ENCODE results near the gene CIROP. TPM values are rescaled to one million over a fixed set of nuclear protein-coding genes. Genes with fewer than 3 reads are reported as not detected.
"Not testable (repeated sequence)": the region's sequence is repeated elsewhere in the genome, so short reads cannot be mapped to it uniquely, and the experiment has no call there.

Gene CIROP
- total and polyA plus RNA-seq, 4 donors = 0.06 to 0.61 (median 0.10) TPM

- H3K27me3 ChIP-seq (ENCODE audit: control insufficient read depth, insufficient read depth, low read length) = peaks cover 2% of the 10 kb centered on the region
- no peaks in the 10 kb centered on the region for H3K9me3 ChIP-seq (ENCODE audit: control insufficient read depth, insufficient read depth, low read length)
- no peak for DNase-seq (ENCODE audit: low read depth in 4 of 6, low spot score in 6 of 6)
- no peak overlapping the region for H3K4me3 ChIP-seq (ENCODE audit: low read depth, low read length)
- no peak overlapping the region for H3K27ac ChIP-seq (ENCODE audit: low read depth, low read length)
- 89% methylated on average over 3 of the region's 5 CpGs for WGBS (ENCODE audit: insufficient coverage)
- no peaks in the 10 kb centered on the region for H3K36me3 ChIP-seq (ENCODE audit: control insufficient read depth, insufficient read depth, low read length)
- peaks cover 2% of the 10 kb centered on the region for H3K4me1 ChIP-seq (ENCODE audit: control insufficient read depth, insufficient read depth, low read length)
These were observed 11.1 kb upstream of the CIROP start for GRCh38 chr14:23115918-23116317.

- Histone ChIP-seq H3K27me3 (ENCODE audit: control insufficient read depth, insufficient read depth, low read length) (peaks cover 4% of the 10 kb centered on the region), H3K4me1 (ENCODE audit: control insufficient read depth, insufficient read depth, low read length) (no peaks in the 10 kb centered on the region), H3K4me3 (ENCODE audit: low read depth, low read length) (no peak overlapping the region), H3K36me3 (ENCODE audit: control insufficient read depth, insufficient read depth, low read length) (no peaks in the 10 kb centered on the region), H3K9me3 (ENCODE audit: control insufficient read depth, insufficient read depth, low read length) (no peaks in the 10 kb centered on the region), H3K27ac (ENCODE audit: low read depth, low read length) (no peak overlapping the region)
- 86% methylated on average over 8 of the region's 10 CpGs for WGBS (ENCODE audit: insufficient coverage)
- peak in 1 of 6 donors; percentile 22 for DNase-seq (ENCODE audit: low read depth in 4 of 6, low spot score in 6 of 6)
These were observed 10.4 kb upstream of the CIROP start for GRCh38 chr14:23115039-23115731.

- Histone ChIP-seq H3K4me1 (ENCODE audit: control insufficient read depth, insufficient read depth, low read length) (no peaks in the 10 kb centered on the region), H3K9me3 (ENCODE audit: control insufficient read depth, insufficient read depth, low read length) (no peaks in the 10 kb centered on the region), H3K27me3 (ENCODE audit: control insufficient read depth, insufficient read depth, low read length) (peaks cover 4% of the 10 kb centered on the region), H3K4me3 (ENCODE audit: low read depth, low read length) (no peak overlapping the region), H3K27ac (ENCODE audit: low read depth, low read length) (no peak overlapping the region), H3K36me3 (ENCODE audit: control insufficient read depth, insufficient read depth, low read length) (no peaks in the 10 kb centered on the region)
- WGBS (ENCODE audit: insufficient coverage) = no CpG with 5 or more reads among the region's 4 CpGs
- no peak for DNase-seq (ENCODE audit: low read depth in 4 of 6, low spot score in 6 of 6)
These were observed 9.9 kb upstream of the CIROP start for GRCh38 chr14:23114669-23115038.

GRCh38 chr14:23114120-23114458, 9.3 kb upstream of the CIROP start:
- peaks cover 4% of the 10 kb centered on the region for H3K27me3 ChIP-seq (ENCODE audit: control insufficient read depth, insufficient read depth, low read length)
- DNase-seq (ENCODE audit: low read depth in 4 of 6, low spot score in 6 of 6) = no peak
- no peak overlapping the region for H3K4me3 ChIP-seq (ENCODE audit: low read depth, low read length)
- no peaks in the 10 kb centered on the region for H3K9me3 ChIP-seq (ENCODE audit: control insufficient read depth, insufficient read depth, low read length)
- no peaks in the 10 kb centered on the region for H3K4me1 ChIP-seq (ENCODE audit: control insufficient read depth, insufficient read depth, low read length)
- no peaks in the 10 kb centered on the region for H3K36me3 ChIP-seq (ENCODE audit: control insufficient read depth, insufficient read depth, low read length)
- 68% methylated on average over 4 of the region's 5 CpGs for WGBS (ENCODE audit: insufficient coverage)
- H3K27ac ChIP-seq (ENCODE audit: low read depth, low read length) = no peak overlapping the region

GRCh38 chr14:23113431-23114119, 8.8 kb upstream of the CIROP start:
- Histone ChIP-seq H3K4me3 (ENCODE audit: low read depth, low read length) (no peak overlapping the region), H3K36me3 (ENCODE audit: control insufficient read depth, insufficient read depth, low read length) (no peaks in the 10 kb centered on the region), H3K4me1 (ENCODE audit: control insufficient read depth, insufficient read depth, low read length) (no peaks in the 10 kb centered on the region), H3K9me3 (ENCODE audit: control insufficient read depth, insufficient read depth, low read length) (no peaks in the 10 kb centered on the region), H3K27me3 (ENCODE audit: control insufficient read depth, insufficient read depth, low read length) (peaks cover 4% of the 10 kb centered on the region), H3K27ac (ENCODE audit: low read depth, low read length) (no peak overlapping the region)
- WGBS (ENCODE audit: insufficient coverage) = 100% methylated on average over 1 of the region's 10 CpGs
- no peak for DNase-seq (ENCODE audit: low read depth in 4 of 6, low spot score in 6 of 6)

GRCh38 chr14:23112359-23113178, 7.8 kb upstream of the CIROP start:
- H3K36me3 ChIP-seq (ENCODE audit: control insufficient read depth, insufficient read depth, low read length) = no peaks in the 10 kb centered on the region
- no peak overlapping the region for H3K4me3 ChIP-seq (ENCODE audit: low read depth, low read length)
- no peaks in the 10 kb centered on the region for H3K4me1 ChIP-seq (ENCODE audit: control insufficient read depth, insufficient read depth, low read length)
- H3K27ac ChIP-seq (ENCODE audit: low read depth, low read length) = no peak overlapping the region
- no peak for DNase-seq (ENCODE audit: low read depth in 4 of 6, low spot score in 6 of 6)
- H3K27me3 ChIP-seq (ENCODE audit: control insufficient read depth, insufficient read depth, low read length) = peaks cover 4% of the 10 kb centered on the region
- 59% methylated on average over 10 of the region's 12 CpGs for WGBS (ENCODE audit: insufficient coverage)
- no peaks in the 10 kb centered on the region for H3K9me3 ChIP-seq (ENCODE audit: control insufficient read depth, insufficient read depth, low read length)

- WGBS (ENCODE audit: insufficient coverage) = 91% methylated on average over 3 of the region's 5 CpGs
- no peak overlapping the region for H3K27ac ChIP-seq (ENCODE audit: low read depth, low read length)
- no peak for DNase-seq (ENCODE audit: low read depth in 4 of 6, low spot score in 6 of 6)
- peaks cover 4% of the 10 kb centered on the region for H3K27me3 ChIP-seq (ENCODE audit: control insufficient read depth, insufficient read depth, low read length)
- H3K36me3 ChIP-seq (ENCODE audit: control insufficient read depth, insufficient read depth, low read length) = no peaks in the 10 kb centered on the region
- H3K9me3 ChIP-seq (ENCODE audit: control insufficient read depth, insufficient read depth, low read length) = no peaks in the 10 kb centered on the region
- H3K4me3 ChIP-seq (ENCODE audit: low read depth, low read length) = no peak overlapping the region
- no peaks in the 10 kb centered on the region for H3K4me1 ChIP-seq (ENCODE audit: control insufficient read depth, insufficient read depth, low read length)
These were observed 6.0 kb upstream of the CIROP start for GRCh38 chr14:23110579-23111365.

- no peak for DNase-seq (ENCODE audit: low read depth in 4 of 6, low spot score in 6 of 6)
- no peaks in the 10 kb centered on the region for H3K4me1 ChIP-seq (ENCODE audit: control insufficient read depth, insufficient read depth, low read length)
- H3K9me3 ChIP-seq (ENCODE audit: control insufficient read depth, insufficient read depth, low read length) = no peaks in the 10 kb centered on the region
- H3K27me3 ChIP-seq (ENCODE audit: control insufficient read depth, insufficient read depth, low read length) = peaks cover 4% of the 10 kb centered on the region
- no peak overlapping the region for H3K4me3 ChIP-seq (ENCODE audit: low read depth, low read length)
- H3K36me3 ChIP-seq (ENCODE audit: control insufficient read depth, insufficient read depth, low read length) = no peaks in the 10 kb centered on the region
- WGBS (ENCODE audit: insufficient coverage) = no CpG with 5 or more reads among the region's 1 CpG
- H3K27ac ChIP-seq (ENCODE audit: low read depth, low read length) = no peak overlapping the region
These were observed 5.0 kb upstream of the CIROP start for GRCh38 chr14:23109769-23110168.

- H3K9me3 ChIP-seq (ENCODE audit: control insufficient read depth, insufficient read depth, low read length); H3K27ac ChIP-seq (ENCODE audit: low read depth, low read length); H3K27me3 ChIP-seq (ENCODE audit: control insufficient read depth, insufficient read depth, low read length); H3K36me3 ChIP-seq (ENCODE audit: control insufficient read depth, insufficient read depth, low read length); H3K4me3 ChIP-seq (ENCODE audit: low read depth, low read length); H3K4me1 ChIP-seq (ENCODE audit: control insufficient read depth, insufficient read depth, low read length); DNase-seq (ENCODE audit: low read depth in 4 of 6, low spot score in 6 of 6): not testable (repeated sequence)
- 98% methylated on average over 13 of the region's 24 CpGs for WGBS (ENCODE audit: insufficient coverage)
These were observed 3.4 kb upstream of the CIROP start for GRCh38 chr14:23108169-23108568.

Data from spinal cord (tissue), 10 donors.